Regular cardiac myocyte (primary cell): ENCODE measurements around the gene RAG2. TPM values are rescaled to one million over a fixed set of nuclear protein-coding genes. Genes with fewer than 3 reads are reported as not detected.

ENCODE experiments used
- total RNA-seq: library from RNA; depleted of rRNA; stranded (reverse); fragments of >200 nt; gene quantifications from 2 replicates; pipeline ENCODE4 v1.2.3, GENCODE V29; 2014

The RAG2 gene
- not detected in 2 replicates for total RNA-seq

GRCh38 chr11:36598051-36598450 is at the start of gene RAG2:
RAG2 (minus strand) TSS chr11:36598236; CDS start chr11:36594168, 4,068 bp downstream.

GRCh38 chr11:36594316-36594989 is 3.6 kb downstream of the RAG2 start, which contains the start of gene IFTAP:
IFTAP (plus strand) TSS chr11:36594502; CDS start chr11:36610104, 15,602 bp downstream.

GRCh38 chr11:36567694-36568093 is 30.3 kb downstream of the RAG2 start, which contains the start of gene RAG1:
RAG1 (plus strand) TSS chr11:36568007; CDS start chr11:36573305, 5,298 bp downstream.

Other genes with a start within 250 kb of the RAG2 start
- gene TRAF6, start 88.0 kb downstream of the RAG2 start, total RNA-seq, result 6.5 and 7.5 TPM in 2 replicates
- gene RAG1, start 30.2 kb downstream of the RAG2 start, total RNA-seq, result 0.38 and 0.56 TPM in 2 replicates
- 29.9 and 42.8 TPM in 2 replicates for gene IFTAP, start 3.7 kb downstream of the RAG2 start, total RNA-seq